BE2C (cell line): ENCODE measurements around the gene XYLT1.
A peak's percentile ranks its signal among the peaks of the same experiment; 100 is the strongest.

Experiments used
- DNase-seq: peaks from one replicate; pipeline ENCODE4 v3.0.0-alpha.2; 2020
- H3K27me3 ChIP-seq: fragments of 250-450 bp; sonication (Bioruptor Pico); 2 replicates; pipeline ENCODE4 v1.5.1; 2020; ENCODE audit warnings: mild to moderate bottlenecking
- H3K36me3 ChIP-seq: fragments of 250-450 bp; sonication (Bioruptor Pico); 2 replicates; pipeline ENCODE4 v1.5.1; 2020; ENCODE audit warnings: mild to moderate bottlenecking
- H3K4me1 ChIP-seq: fragments of 250-450 bp; sonication (Bioruptor Pico); 2 replicates; pipeline ENCODE4 v1.5.1; 2020
- H3K4me3 ChIP-seq: 2 replicates; pipeline ENCODE4 v1.5.1; 2011; ENCODE audit warnings: low read depth, low read length
- H3K9me3 ChIP-seq: fragments of 250-450 bp; sonication (Bioruptor Pico); 2 replicates; pipeline ENCODE4 v1.5.1; 2020
- TF ChIP-seq, protein P1 (sequence below): IDR thresholded peaks from 2 replicates; pipeline ENCODE4 v1.5.1; 2012; ENCODE audit warnings: mild to moderate bottlenecking, low read depth, low read length

Gene XYLT1

DNA sequence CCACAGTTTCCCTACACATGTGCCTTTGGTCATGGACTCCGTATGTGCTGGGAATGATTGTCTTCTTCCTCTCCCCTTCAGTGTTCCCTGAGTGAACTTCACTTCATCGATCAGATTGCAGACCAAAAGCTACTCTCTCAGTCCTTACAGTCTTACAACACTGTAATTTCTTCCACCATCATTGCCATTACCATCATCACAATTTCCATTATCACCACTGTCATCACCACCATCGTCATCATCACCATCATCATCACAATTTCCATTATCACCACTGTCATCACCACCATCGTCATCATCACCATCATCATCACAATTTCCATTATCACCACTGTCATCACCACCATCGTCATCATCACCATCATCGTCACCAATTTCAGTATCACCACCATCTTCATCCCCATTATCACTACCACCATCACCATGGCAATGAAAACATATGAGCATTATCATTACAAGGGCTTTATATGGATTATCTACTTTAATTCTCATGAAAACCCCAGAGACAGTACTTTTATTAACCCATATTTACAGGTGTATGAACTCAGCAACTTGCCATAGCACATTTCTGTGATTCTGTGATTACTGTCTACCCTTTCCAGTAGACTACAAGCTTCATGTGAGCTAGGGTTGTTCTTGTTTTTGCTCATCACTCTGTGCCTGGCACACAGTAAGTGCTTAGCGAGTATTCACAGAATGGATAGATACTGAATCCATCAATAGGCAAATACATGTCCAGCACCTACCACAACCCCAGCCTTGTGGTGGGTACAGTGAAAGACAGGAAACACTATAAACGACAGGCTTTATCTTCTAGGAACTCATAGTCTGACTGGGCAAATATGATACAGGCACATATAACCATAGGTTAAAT is 327.0 kb downstream of the XYLT1 start:
- Histone ChIP-seq H3K27me3 (no peaks in the 10 kb centered on the region), H3K9me3 (no peaks in the 10 kb centered on the region), H3K4me1 (no peaks in the 10 kb centered on the region), H3K4me3 (no peak overlapping the region), H3K36me3 (no peaks in the 10 kb centered on the region)
- TF ChIP-seq, protein P1, sequence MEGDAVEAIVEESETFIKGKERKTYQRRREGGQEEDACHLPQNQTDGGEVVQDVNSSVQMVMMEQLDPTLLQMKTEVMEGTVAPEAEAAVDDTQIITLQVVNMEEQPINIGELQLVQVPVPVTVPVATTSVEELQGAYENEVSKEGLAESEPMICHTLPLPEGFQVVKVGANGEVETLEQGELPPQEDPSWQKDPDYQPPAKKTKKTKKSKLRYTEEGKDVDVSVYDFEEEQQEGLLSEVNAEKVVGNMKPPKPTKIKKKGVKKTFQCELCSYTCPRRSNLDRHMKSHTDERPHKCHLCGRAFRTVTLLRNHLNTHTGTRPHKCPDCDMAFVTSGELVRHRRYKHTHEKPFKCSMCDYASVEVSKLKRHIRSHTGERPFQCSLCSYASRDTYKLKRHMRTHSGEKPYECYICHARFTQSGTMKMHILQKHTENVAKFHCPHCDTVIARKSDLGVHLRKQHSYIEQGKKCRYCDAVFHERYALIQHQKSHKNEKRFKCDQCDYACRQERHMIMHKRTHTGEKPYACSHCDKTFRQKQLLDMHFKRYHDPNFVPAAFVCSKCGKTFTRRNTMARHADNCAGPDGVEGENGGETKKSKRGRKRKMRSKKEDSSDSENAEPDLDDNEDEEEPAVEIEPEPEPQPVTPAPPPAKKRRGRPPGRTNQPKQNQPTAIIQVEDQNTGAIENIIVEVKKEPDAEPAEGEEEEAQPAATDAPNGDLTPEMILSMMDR, result no peak
- DNase-seq, result no peak

GRCh38 chr16:17138801-17139200 is 332.0 kb downstream of the XYLT1 start:
- Histone ChIP-seq H3K4me3 (no peak overlapping the region), H3K4me1 (no peaks in the 10 kb centered on the region), H3K9me3 (no peaks in the 10 kb centered on the region), H3K27me3 (no peaks in the 10 kb centered on the region), H3K36me3 (no peaks in the 10 kb centered on the region)
- TF ChIP-seq, protein P1, result no peak
- DNase-seq, result no peak

DNA sequence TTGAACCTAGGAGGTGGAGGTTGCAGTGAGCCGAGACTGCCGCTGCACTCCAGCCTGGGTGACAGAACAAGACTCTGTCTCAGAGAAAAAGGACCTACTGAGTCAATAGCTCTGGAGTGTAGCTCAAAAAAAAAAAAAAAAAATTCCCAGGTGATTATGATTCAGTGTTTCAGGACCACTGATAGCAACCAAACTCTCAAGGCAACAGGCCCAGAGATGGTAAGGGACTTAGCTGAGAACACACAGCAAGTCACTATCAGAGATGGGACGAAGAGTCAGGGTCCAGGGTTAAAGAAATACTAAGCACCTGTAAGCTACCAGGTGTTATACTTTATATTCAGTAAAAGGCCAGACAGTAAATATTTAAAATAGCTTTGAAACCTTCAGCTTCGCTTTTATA is 335.3 kb downstream of the XYLT1 start:
- Histone ChIP-seq H3K27me3 (no peaks in the 10 kb centered on the region), H3K9me3 (no peaks in the 10 kb centered on the region), H3K4me3 (no peak overlapping the region), H3K4me1 (no peaks in the 10 kb centered on the region), H3K36me3 (no peaks in the 10 kb centered on the region)
- DNase-seq, result no peak
- TF ChIP-seq, protein P1, result no peak

DNA sequence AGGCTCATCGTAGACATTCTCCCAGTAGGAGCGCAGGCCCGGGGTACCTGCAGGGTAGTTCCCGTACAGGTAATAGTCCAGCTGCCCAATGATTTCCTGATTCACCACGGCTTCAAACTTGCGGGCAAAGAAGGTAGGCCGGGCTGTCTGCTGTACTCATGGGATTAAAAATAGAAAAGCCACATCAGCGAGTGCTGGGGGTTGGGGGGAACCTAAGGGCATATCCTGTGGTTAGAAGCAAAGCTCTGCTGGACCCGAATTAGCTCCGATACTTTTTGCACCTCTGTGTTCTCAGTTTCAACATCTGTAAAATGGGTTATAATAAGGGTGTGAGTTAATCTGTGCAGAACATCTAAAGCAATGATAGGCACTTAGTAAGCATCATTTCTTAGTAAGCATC is 336.2 kb downstream of the XYLT1 start:
- Histone ChIP-seq H3K27me3 (no peaks in the 10 kb centered on the region), H3K4me3 (no peak overlapping the region), H3K9me3 (no peaks in the 10 kb centered on the region), H3K36me3 (no peaks in the 10 kb centered on the region), H3K4me1 (no peaks in the 10 kb centered on the region)
- TF ChIP-seq, protein P1, result no peak
- DNase-seq, result no peak

- no peak for DNase-seq
- Histone ChIP-seq H3K27me3 (no peaks in the 10 kb centered on the region), H3K9me3 (no peaks in the 10 kb centered on the region), H3K4me3 (no peak overlapping the region), H3K36me3 (no peaks in the 10 kb centered on the region), H3K4me1 (no peaks in the 10 kb centered on the region)
- TF ChIP-seq, protein P1, result no peak
Observed at GRCh38 chr16:17133851-17134250, 336.9 kb downstream of the XYLT1 start.

GRCh38 chr16:17131351-17131750 is 339.4 kb downstream of the XYLT1 start:
- peak; percentile 15 for DNase-seq
- Histone ChIP-seq H3K27me3 (no peaks in the 10 kb centered on the region), H3K36me3 (no peaks in the 10 kb centered on the region), H3K9me3 (no peaks in the 10 kb centered on the region), H3K4me3 (no peak overlapping the region), H3K4me1 (no peaks in the 10 kb centered on the region)
- TF ChIP-seq, protein P1, result peak; percentile 31
